H1 (cell line): Measurements from ENCODE around the gene SLC5A10. TPM values are rescaled to one million over a fixed set of nuclear protein-coding genes. Genes with fewer than 3 reads are reported as not detected.

Experiments used
- CTCF ChIA-PET: fragments of 300-600 bp; sonication (Branson Sonifier 250); formaldehyde crosslinking; loops from one replicate; lab custom pipeline; 2021; ENCODE audit not compliant: partially characterized antibody; lab: Charles Lee
- POLR2A ChIA-PET: fragments of 300-600 bp; sonication (Branson Sonifier 250); formaldehyde crosslinking; loops from one replicate; lab custom pipeline; 2021; ENCODE audit warnings: inconsistent platforms; ENCODE audit not compliant: partially characterized antibody; lab: Charles Lee
- DNase-seq, 2 experiments: peaks; one replicate each; pipeline versions ENCODE4 v3.0.0 to v3.0.0-alpha.2; 2010 to 2022; ENCODE audit warnings: low spot score in 2 of 2, low read depth in 1 of 2, mixed read lengths in 1 of 2
- FAIRE-seq: peaks from 2 replicates; lab custom pipeline; 2011; peaks lifted over from hg19 to GRCh38; lab: Jason Lieb, UNC
- H2AFZ ChIP-seq: 2 replicates; pipeline ENCODE4 v1.8.1; 2012; ENCODE audit warnings: low read length, inconsistent platforms
- H2AK5ac ChIP-seq: 2 replicates; pipeline ENCODE4 v1.6.1; 2013; ENCODE audit warnings: low read depth, low read length
- H2BK120ac ChIP-seq: replicated peaks from 2 replicates; pipeline ENCODE3; 2013; ENCODE audit warnings: low read depth, low read length, inconsistent platforms
- H2BK12ac ChIP-seq: 2 replicates; pipeline ENCODE4 v1.6.1; 2013; ENCODE audit warnings: low read depth, low read length
- H2BK15ac ChIP-seq: 2 replicates; pipeline ENCODE4 v1.6.1; 2013; ENCODE audit warnings: low read length
- H2BK20ac ChIP-seq: 2 replicates; pipeline ENCODE4 v1.6.1; 2013; ENCODE audit warnings: low read length
- H2BK5ac ChIP-seq: 2 replicates; pipeline ENCODE4 v1.6.1; 2013; ENCODE audit warnings: low read depth, low read length
- H3K14ac ChIP-seq: 2 replicates; pipeline ENCODE4 v1.6.1; 2013; ENCODE audit warnings: inconsistent platforms; ENCODE audit not compliant: insufficient read length
- H3K18ac ChIP-seq: 2 replicates; pipeline ENCODE4 v1.6.1; 2013; ENCODE audit warnings: low read length; ENCODE audit errors: extremely low read depth
- H3K23ac ChIP-seq: 2 replicates; pipeline ENCODE4 v1.6.1; 2013; ENCODE audit warnings: inconsistent platforms; ENCODE audit not compliant: insufficient read length
- H3K23me2 ChIP-seq: 2 replicates; pipeline ENCODE4 v1.6.1; 2013; ENCODE audit warnings: low read depth, low read length
- H3K27ac ChIP-seq: 2 replicates; pipeline ENCODE4 v1.6.1; 2011; ENCODE audit warnings: low read depth, low read length, inconsistent platforms
- H3K27me3 ChIP-seq, 4 experiments: replicated peaks in 1 of 4; 1 replicate in 1 of 4; 2 replicates in 3 of 4; pipeline versions ENCODE4 v1.6.1 to v1.8.1; 2011 to 2013; ENCODE audit warnings: low read length in 3 of 4, mild to moderate bottlenecking in 3 of 4, inconsistent platforms in 2 of 4, mixed read lengths in 2 of 4, moderate library complexity in 1 of 4; ENCODE audit not compliant: control insufficient read depth in 3 of 4, insufficient read depth in 3 of 4; ENCODE audit errors: extremely low read depth in 1 of 4
- H3K36me3 ChIP-seq, 4 experiments: 2 replicates each; pipeline versions ENCODE4 v1.6.1 to v1.8.1; 2011 to 2013; ENCODE audit warnings: mild to moderate bottlenecking in 4 of 4, low read length in 3 of 4, moderate library complexity in 2 of 4, control low read depth in 1 of 4, inconsistent platforms in 1 of 4; ENCODE audit not compliant: insufficient read depth in 4 of 4, control insufficient read depth in 2 of 4
- H3K4ac ChIP-seq: replicated peaks from 2 replicates; pipeline ENCODE3; 2013; ENCODE audit warnings: low read length, low read depth, mixed read lengths, inconsistent platforms; ENCODE audit not compliant: insufficient read length
- H3K4me1 ChIP-seq, 4 experiments: replicated peaks in 1 of 4; 1 replicate in 1 of 4; 2 replicates in 3 of 4; pipeline versions ENCODE4 v1.6.1 to v1.8.1; 2011 to 2013; ENCODE audit warnings: low read length in 3 of 4, inconsistent platforms in 2 of 4, mixed read lengths in 1 of 4; ENCODE audit not compliant: insufficient read depth in 4 of 4, control insufficient read depth in 3 of 4
- H3K4me2 ChIP-seq, 2 experiments: 2 replicates each; pipeline versions ENCODE4 v1.6.1 to v1.8.1; 2011 to 2013; ENCODE audit warnings: low read depth in 2 of 2, low read length in 2 of 2, control low read depth in 1 of 2, inconsistent platforms in 1 of 2, mild to moderate bottlenecking in 1 of 2; ENCODE audit not compliant: insufficient read depth in 1 of 2
- H3K4me3 ChIP-seq, 4 experiments: fragments of 200-600, 300-600 bp in 1 of 4; sonication (generic), shearing (Covaris generic), sonication (Bioruptor Twin) in 1 of 4; 2 replicates each; pipeline versions ENCODE4 v1.5.1 to v1.8.1; 2011 to 2016; ENCODE audit warnings: low read length in 4 of 4, low read depth in 3 of 4, control low read depth in 2 of 4, inconsistent platforms in 2 of 4, mild to moderate bottlenecking in 2 of 4, mixed read lengths in 1 of 4, moderate library complexity in 1 of 4; ENCODE audit not compliant: insufficient read depth in 2 of 4; ENCODE audit errors: extremely low read depth in 1 of 4
- H3K56ac ChIP-seq: replicated peaks from 2 replicates; pipeline ENCODE3; 2013; ENCODE audit warnings: low read depth, mild to moderate bottlenecking, mixed read lengths, low read length, inconsistent platforms; ENCODE audit not compliant: insufficient read length
- H3K79me1 ChIP-seq: 2 replicates; pipeline ENCODE4 v1.6.1; 2013; ENCODE audit warnings: low read depth, low read length, control low read depth
- H3K79me2 ChIP-seq, 2 experiments: 2 replicates each; pipeline versions ENCODE4 v1.6.1 to v1.8.1; 2012 to 2013; ENCODE audit warnings: low read length in 2 of 2, mild to moderate bottlenecking in 2 of 2, inconsistent platforms in 1 of 2; ENCODE audit not compliant: insufficient read depth in 2 of 2, control insufficient read depth in 1 of 2
- H3K9ac ChIP-seq, 4 experiments: replicated peaks in 1 of 4; 1 replicate in 1 of 4; 2 replicates in 3 of 4; pipeline versions ENCODE4 v1.6.1 to v1.8.1; 2011 to 2013; ENCODE audit warnings: low read depth in 3 of 4, low read length in 3 of 4, control low read depth in 2 of 4, mild to moderate bottlenecking in 2 of 4, moderate library complexity in 2 of 4, inconsistent platforms in 1 of 4; ENCODE audit errors: extremely low read depth in 1 of 4
- H3K9me3 ChIP-seq, 2 experiments: 2 replicates each; pipeline versions ENCODE4 v1.6.1 to v1.8.1; 2012 to 2013; ENCODE audit warnings: mild to moderate bottlenecking in 2 of 2, moderate library complexity in 2 of 2, control low read depth in 1 of 2, inconsistent platforms in 1 of 2, low read depth in 1 of 2, low read length in 1 of 2, mixed read lengths in 1 of 2; ENCODE audit not compliant: insufficient read depth in 2 of 2
- H4K20me1 ChIP-seq, 2 experiments: replicated peaks in 1 of 2; 2 replicates each; pipeline versions ENCODE3 to v1.8.1; 2011 to 2013; ENCODE audit warnings: inconsistent platforms in 2 of 2, low read length in 2 of 2, mild to moderate bottlenecking in 1 of 2; ENCODE audit not compliant: insufficient read depth in 2 of 2, control insufficient read depth in 1 of 2
- H4K5ac ChIP-seq: 2 replicates; pipeline ENCODE4 v1.6.1; 2013; ENCODE audit warnings: low read length, low read depth, mixed read lengths, inconsistent platforms; ENCODE audit not compliant: insufficient read length
- H4K8ac ChIP-seq: 2 replicates; pipeline ENCODE4 v1.8.0; 2013; ENCODE audit warnings: mild to moderate bottlenecking, moderate library complexity, low read length, inconsistent platforms; ENCODE audit not compliant: insufficient read depth; ENCODE audit errors: extremely low read depth
- H4K91ac ChIP-seq: replicated peaks from 2 replicates; pipeline ENCODE3; 2013; ENCODE audit warnings: low read length, mixed read lengths, inconsistent platforms; ENCODE audit not compliant: insufficient read length
- ASH2L ChIP-seq: fragments of 200-600, 300-600 bp; sonication (generic); IDR thresholded peaks from one replicate; pipeline ENCODE4 v1.7.1; 2017; ENCODE audit warnings: low read length
- BCL11A ChIP-seq, 2 experiments: IDR thresholded peaks; one replicate each; pipeline ENCODE4 v1.6.1; 2011; ENCODE audit warnings: low read depth in 2 of 2, low read length in 2 of 2, mild to moderate bottlenecking in 2 of 2
- CREB1 ChIP-seq: IDR thresholded peaks from 2 replicates; pipeline ENCODE4 v1.6.1; 2012; ENCODE audit warnings: inconsistent platforms
- CTBP2 ChIP-seq: IDR thresholded peaks from 2 replicates; pipeline ENCODE4 v1.7.0; 2011; ENCODE audit warnings: borderline replicate concordance, mild to moderate bottlenecking, moderate library complexity, mixed read lengths, low read length; ENCODE audit not compliant: insufficient read depth, insufficient read length
- FOSL1 ChIP-seq: IDR thresholded peaks from 2 replicates; pipeline ENCODE4 v1.6.1; 2011; ENCODE audit warnings: mild to moderate bottlenecking, low read depth, low read length, moderate library complexity; ENCODE audit not compliant: insufficient read depth
- TAF7 ChIP-seq: optimal IDR thresholded peaks from 2 replicates; pipeline ENCODE3; 2011; ENCODE audit warnings: low read depth, mild to moderate bottlenecking, inconsistent platforms, low read length, moderate library complexity, borderline replicate concordance
- WGBS, 2 experiments: shearing (Covaris generic) in 1 of 2; methylation state at CpG; one replicate each; pipeline versions ENCODE4 v1.1.6 to v1.1.7; 2013 to 2015; ENCODE audit warnings: low lambda C conversion rate in 2 of 2, mixed read lengths in 2 of 2, inconsistent platforms in 1 of 2, low coverage in 1 of 2, missing lambda C conversion rate in 1 of 2; ENCODE audit not compliant: insufficient replicate concordance in 2 of 2, insufficient coverage in 1 of 2, insufficient read length in 1 of 2; ENCODE audit errors: extremely low coverage in 1 of 2, missing lambda C conversion rate in 1 of 2; 5-methylcytosine and 5-hydroxymethylcytosine counted together
- polyA plus RNA-seq, 7 experiments: library from polyadenylated mRNA; depleted of rRNA in 3 of 7; stranded (reverse) in 5 of 7; unstranded in 2 of 7; fragments of >200 nt in 5 of 7; fragments of 200-250 nt in 2 of 7; gene quantifications; 1 replicate in 5 of 7; 2 replicates in 1 of 7; 4 replicates in 1 of 7; pipeline versions ENCODE4 v1.2.1 to v1.2.3, GENCODE V29; 2011 to 2013; ENCODE audit warnings: missing spikeins in 2 of 7, mixed read lengths in 2 of 7
- total RNA-seq: library from RNA; stranded (reverse); fragmentation: NEBNext Ultra II Directional; extraction: Animal tissue kit (Norgen Biotek cat#: 25700); gene quantifications from 2 replicates; pipeline ENCODE4 v1.2.1, GENCODE V29; 2021

SLC5A10 gene
- total and polyA plus RNA-seq, 2 of the 8 experiments (the other 6 are each of a cell fraction or from before 2014, with no cell fraction given) = 0.05 to 0.11 TPM

DNA sequence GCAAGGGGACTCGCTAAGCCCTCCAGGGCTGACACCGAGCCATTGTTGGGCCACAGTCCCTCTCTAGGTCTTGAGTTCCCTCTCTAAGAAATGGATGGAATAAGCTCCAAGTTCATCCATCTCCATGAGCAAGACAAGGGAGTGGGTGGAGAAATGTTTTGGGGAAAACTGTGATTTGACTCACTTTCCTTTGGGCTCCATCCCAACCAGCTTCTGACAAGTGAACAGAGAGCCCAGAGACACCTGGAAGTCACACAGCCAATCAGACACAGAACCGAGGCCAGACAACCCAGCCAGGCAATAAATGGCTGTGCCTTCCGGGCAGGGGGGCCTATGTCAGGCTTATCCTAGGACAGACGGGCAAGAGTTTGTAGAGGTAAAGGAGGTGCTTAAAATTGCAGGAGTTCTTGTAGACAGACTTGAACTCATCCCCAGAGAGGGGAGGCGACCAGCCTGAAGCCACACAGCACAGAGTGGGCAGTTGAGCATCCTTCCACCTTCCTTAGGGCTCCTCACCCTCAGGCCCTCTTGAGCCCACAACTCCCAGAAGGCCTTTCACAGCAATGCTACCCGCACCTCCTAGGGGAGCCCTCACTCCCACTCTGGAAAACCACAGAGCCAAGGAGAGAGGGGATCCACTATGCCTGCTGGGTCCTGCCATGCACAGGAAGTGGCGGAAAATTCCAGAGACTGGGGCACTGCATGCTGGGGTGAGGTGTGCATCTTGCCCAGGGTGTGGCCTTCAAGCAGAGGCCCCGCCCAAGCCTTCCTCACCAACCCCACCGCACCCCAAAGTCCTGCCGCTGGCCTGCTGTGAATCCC, 62.1 kb downstream of the SLC5A10 start:
- H3K4me1 ChIP-seq = peaks cover 0 to 3% (median 2%) of the 10 kb centered on the region in 4 experiments; a peak in 3 of 7 replicates
- 88% methylated on average over 11 of the region's 11 CpGs; no CpG with 5 or more reads in 1 of the 2 experiments for WGBS, 2 experiments
- no peak overlapping the region for H3K18ac ChIP-seq
- no peaks in the 10 kb centered on the region for H3K9me3 ChIP-seq
- H4K91ac ChIP-seq = no peak overlapping the region
- H3K9ac ChIP-seq = no peak overlapping the region
- no peak overlapping the region for H2AK5ac ChIP-seq
- H3K36me3 ChIP-seq = no peaks in the 10 kb centered on the region
- H2AFZ ChIP-seq = no peak overlapping the region
- no peaks in the 10 kb centered on the region for H3K23me2 ChIP-seq
- no peak for FAIRE-seq
- H2BK15ac ChIP-seq = no peak overlapping the region
- no peaks in the 10 kb centered on the region; a peak in 1 of 7 replicates for H3K27me3 ChIP-seq
- no peak for DNase-seq
- H4K20me1 ChIP-seq = no peaks in the 10 kb centered on the region
- no peak overlapping the region for H3K56ac ChIP-seq
- H3K14ac ChIP-seq = no peak overlapping the region
- ChIA-PET CTCF (interaction anchor here (1.3 kb wide), 2 partner anchors 9 to 10 kb away, joined by 3 to 4 read pairs; no protein-coding TSS in a partner anchor), POLR2A (interaction anchor here (1.4 kb wide), 1 partner anchor 10 kb away, joined by 3 read pairs; the partner anchor contains the start of gene FAM83G)
- no peak overlapping the region for H2BK120ac ChIP-seq
- H2BK20ac ChIP-seq = no peak overlapping the region
- no peak overlapping the region for H3K27ac ChIP-seq
- H3K79me1 ChIP-seq = no peaks in the 10 kb centered on the region
- 0 out of 2 replicates have a peak overlapping the region, but pooled peaks have one; percentile 57 for H4K8ac ChIP-seq
- no peaks in the 10 kb centered on the region for H3K79me2 ChIP-seq
- no peak overlapping the region for H3K4ac ChIP-seq
- no peak overlapping the region for H4K5ac ChIP-seq
- no peak overlapping the region for H3K4me3 ChIP-seq
- no peak overlapping the region for H2BK5ac ChIP-seq
- no peak overlapping the region for H3K4me2 ChIP-seq
- no peak overlapping the region for H3K23ac ChIP-seq
- H2BK12ac ChIP-seq = 0 out of 2 replicates have a peak overlapping the region, but pooled peaks have one; percentile 50
- TF ChIP-seq ASH2L = no peak
- no peak for TF ChIP-seq TAF7
- no peak for TF ChIP-seq BCL11A (IDR thresholded peaks at IDR 0.05; ENCODE audit: low read depth in 2 of 2, low read length in 2 of 2)
- TF ChIP-seq FOSL1 = no peak
- no peak for TF ChIP-seq CREB1
- no peak for TF ChIP-seq CTBP2
